NCI-H82 treated with DMSO at 0.1 percent for 48 hours (cell line): ENCODE measurements around the gene FARP2.
"Not testable (repeated sequence)": the region's sequence is repeated elsewhere in the genome, so short reads cannot be mapped to it uniquely, and the experiment has no call there.

Experiments used
- DNase-seq: peaks from one replicate; lab custom pipeline; 2025; ENCODE audit not compliant: unreplicated experiment; lab: John Stamatoyannopoulos, UW

FARP2 gene

DNA sequence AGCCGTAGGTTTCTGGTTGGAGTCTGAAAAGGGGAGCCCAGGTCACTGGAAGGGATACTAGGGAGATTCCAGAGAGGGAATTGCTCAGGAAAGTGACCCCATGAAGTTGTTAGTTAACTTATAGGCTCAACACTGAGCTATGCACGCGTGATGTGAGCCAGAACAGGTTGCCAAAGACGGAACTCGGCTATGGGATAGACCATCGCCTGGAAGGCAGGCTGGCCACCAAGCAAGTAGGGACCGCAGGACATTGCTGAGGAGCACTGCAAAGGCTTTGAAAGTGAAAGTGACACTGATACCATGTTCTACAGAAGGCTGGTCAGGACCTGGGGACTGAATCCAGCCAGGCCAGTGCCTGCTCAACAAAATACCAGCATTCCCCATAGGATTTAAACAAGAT, 7.3 kb downstream of the FARP2 start:
- DNase-seq: no peak

DNA sequence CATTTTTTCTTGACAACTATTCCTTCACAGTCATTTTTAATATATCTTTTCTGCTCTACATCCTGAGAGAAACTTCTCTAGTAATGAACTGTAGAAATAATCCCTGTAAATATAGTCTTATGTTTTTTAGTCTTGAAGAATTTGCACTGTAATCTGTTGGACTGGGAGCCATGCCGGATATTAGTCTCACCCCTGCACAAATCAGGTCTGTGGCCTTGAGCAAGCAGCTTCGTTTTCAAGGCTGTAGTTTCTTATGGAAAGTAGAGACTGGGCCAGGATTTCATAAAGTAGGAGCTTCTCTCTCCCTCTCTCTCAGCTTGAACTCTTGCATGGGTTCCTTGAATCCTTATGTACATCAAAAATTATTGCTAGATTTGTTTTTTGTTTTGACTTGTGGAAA, 8.7 kb downstream of the FARP2 start:
- no peak for DNase-seq

DNA sequence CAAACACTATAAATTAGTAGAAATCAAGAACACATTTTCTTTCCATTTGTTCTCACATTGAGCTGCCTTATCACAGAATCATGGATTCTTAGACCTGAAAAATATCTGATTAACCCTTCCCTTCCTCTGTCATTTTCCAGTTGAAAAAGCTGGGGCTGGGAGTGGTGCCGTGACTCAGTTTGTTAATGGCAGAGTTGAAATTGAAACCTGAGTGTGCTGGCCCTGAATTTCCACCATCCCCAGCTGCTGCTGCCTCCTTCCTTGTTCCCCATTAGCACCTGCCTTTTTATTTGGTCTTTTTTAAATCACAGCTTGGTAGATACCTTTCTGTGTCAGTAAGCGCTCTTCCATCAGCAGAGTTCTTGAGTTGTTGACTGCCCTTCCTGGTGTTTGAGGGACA, 10.6 kb downstream of the FARP2 start:
- no peak for DNase-seq

DNA sequence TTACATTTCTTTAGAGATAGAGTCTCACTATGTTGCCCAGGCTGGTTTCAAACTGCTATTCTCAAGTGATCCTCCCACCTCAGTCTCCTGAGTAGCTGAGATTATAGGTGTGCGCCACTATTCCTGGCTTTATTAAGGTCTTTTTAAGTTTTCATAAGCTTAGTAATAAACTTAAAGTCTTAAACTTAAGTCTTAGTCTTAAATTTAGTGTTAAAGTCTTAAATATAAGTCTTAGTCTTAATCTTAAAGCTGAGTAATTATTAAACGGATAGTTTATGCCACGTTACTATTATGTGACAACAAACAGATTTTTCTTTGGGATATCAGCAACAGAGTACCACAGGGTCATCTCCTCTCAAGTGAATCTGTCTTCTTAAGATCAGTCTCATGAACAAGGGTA, 12.6 kb downstream of the FARP2 start:
- DNase-seq: no peak

DNA sequence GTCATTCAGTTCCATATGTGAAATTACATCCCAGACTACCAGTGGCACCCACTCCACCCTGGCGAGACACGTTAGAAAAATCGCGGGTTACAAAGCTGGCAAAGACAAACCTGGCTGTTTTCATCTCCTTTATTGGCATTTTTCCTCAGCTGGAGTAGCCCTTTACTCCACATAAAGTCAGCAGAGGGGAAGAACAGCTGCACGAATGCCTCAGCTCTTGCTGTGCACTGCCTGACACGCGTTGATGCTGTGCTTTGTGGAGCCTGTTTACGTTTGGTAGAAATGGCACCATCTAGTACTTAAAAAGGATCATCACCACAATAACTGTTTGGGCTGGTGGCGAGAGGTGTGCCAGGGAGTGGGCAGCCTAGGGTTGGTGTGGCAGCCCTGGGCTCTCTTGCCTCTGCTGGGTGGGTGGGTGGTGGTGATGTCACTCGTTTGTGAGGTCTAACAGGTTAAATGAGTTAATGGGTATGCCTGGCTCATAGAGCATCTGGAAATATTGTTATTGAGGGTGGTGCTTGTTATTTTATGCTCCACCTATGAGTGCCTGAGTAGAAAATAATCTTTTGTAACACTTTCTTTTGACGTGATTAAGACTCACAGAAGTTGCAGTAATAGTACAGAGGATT, 16.4 kb downstream of the FARP2 start:
- no peak for DNase-seq

DNA sequence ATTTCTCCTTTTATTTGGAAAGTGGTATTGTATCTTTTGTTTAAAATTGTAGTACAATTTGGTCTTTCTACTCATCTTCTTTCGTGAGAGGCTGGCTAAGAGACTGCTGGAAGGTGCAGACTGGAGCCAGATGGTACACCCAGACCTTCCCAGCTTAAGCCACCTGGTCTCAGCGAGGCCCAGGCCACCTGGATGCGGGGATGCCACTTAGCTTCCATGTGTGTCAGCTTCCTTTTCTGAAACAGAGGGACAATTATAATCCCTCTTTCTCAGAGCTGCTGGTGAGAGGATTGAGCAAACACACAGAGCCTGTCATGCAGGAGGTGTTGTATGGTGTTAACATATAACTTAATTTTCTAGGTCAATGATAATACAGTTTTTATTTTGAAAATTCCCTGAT, 17.4 kb downstream of the FARP2 start:
- DNase-seq: peak; percentile 28

DNA sequence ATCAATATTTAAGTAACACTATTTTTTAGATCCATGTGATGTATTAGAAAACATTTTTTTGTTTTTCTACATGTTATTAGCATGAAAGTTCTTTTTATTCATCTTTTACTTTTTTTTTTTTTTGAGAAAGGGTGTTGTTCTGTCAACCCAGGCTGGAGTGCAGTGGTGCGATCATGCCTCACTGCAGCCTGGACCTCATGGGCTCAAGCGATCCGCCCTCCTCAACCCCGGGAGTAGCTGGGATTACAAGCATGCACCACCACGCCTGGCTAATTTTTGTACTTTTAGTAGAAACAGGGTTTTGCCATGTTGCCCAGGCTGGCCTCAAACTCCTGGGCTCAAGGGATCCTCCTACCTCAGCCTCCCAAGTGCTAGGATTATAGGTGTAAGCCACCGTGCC, 17.8 kb downstream of the FARP2 start:
- DNase-seq: not testable (repeated sequence)

DNA sequence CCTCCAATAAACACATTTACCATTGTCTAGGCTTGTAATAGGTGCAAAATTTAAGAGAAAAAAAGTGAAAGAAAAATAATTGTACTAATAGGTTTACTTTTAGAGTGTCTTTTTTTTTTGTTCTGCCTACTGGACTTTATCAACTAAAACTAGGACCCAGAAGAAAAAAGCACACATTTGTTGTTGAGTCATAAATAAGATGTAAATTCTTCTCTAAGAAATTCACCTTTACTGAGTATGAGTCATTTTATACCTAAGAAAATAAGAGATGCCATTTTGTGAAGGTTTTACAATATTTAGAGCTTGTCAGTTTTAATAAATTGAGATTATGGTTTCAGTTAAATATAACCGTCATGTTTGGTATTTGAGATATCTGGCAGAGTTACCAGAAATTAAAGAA, 19.2 kb downstream of the FARP2 start:
- no peak for DNase-seq

DNA sequence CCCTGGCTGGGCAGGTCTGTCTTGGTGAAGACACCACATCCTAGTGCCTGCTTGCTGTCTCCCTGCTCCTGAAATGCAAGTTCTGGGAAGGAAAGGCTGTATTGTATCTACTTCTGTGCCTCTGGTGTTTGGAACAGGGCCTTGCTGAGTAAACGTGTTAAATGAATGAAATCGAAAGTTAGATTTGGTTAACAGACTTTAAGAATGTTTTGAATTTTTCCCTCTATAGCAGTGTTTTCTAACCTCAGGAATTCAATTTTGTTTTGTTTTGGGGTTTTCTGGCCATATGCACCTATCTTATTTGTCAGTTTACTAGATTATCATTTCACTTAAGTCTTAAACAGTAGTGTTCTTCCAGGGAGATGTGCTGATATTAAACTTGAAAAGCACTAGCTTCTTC, 20.7 kb downstream of the FARP2 start:
- no peak for DNase-seq

DNA sequence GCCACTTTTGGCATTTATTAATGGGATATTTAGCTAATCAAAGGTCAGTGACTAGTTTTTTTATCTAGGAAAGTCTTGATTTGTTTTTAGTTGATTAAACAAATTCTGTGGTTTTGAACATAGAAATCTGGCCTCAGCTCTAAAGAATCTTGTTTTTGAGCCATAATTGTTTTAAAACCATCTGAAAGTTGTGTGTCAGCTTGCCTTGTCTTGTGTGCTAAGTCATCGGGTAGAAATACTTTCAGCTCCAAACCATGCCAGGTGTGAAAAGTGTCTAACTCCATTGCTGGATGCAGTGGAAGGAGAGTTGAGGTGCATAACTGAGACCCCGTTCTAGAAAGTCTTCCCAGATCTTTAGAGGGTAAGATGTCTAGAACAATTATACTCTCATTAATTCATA, 22.7 kb downstream of the FARP2 start:
- DNase-seq: no peak

DNA sequence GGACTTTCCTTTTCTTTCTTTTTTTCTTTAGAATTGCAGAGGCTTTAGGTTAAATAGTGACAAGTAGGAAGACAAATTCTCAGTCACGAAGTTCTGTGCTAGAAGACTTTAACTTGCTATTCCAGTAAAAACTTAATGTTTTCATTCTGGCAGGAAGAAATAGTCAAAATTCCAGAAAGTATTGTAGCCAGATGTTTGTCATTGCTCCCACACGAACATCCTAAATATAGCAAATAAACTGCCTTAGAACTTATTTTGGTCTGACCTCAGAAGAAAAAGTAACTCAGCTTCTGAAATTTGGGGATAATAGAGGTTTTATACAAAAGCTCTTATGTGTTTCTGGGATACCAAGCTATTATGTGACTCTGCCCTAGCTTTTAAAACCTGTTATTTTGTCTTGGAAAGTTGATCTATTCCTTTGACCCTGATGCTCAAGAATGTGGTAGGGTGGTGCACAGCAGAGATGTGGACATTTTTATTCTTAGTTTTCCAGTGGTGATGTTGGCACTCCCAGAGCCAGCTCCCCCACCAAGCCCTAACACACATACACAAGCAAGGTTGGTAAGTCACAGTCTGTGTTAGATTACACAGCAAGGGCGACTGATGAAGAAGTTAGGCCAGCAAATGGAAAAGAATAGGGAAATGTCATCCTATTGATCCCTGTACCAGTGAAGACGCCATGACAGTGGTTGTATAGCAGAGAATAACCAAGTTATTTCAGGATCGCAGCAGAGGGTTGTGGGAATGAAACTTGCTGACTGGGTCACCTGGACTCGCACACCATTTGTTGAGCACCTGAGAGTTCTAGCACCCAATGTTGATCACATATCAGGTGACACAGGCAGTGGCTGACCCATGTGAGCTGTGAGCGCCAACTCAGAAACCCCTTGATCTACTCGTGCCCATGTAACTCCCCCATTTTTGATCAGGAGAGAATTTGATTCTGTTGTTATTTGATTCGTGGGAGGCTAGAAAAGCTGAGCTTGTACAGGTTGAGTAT, 23.7 kb downstream of the FARP2 start:
- DNase-seq: no peak

DNA sequence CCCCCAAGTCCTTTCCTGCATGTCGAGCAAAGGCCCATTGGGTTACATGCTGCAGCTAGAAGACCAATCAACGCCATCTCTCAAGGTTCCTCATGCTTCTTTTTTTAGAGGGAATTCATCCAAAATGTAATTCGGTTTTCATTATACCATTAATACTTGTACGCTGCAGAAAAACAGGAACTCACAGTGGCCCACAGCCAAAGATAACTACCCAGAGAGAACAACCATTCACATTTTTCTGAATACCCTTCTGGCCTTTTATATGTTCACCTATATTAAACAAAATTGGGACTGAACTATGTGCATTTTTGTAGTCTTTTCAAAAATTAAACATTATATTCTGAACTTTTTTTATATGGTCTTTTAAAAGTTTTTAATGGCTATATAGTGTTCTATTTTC, 25.8 kb downstream of the FARP2 start:
- no peak for DNase-seq

DNA sequence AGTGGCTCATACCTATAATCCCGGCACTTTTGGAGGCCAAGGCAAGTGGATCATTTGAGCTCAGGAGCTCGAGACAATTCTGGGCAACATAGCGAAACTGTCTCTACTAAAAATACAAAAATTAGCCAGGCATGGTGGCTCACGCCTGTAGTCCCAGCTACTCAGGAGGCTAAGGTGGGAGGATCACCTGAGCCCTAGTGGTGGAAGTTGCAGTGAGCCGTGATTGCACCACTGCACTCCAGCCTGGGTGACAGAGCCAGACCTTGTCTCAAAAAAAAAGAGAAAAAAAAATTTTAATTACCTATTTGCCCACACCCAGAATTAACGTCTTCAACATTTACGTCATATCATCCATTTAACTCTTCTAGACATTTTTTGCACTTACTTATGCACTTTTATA, 29.4 kb downstream of the FARP2 start:
- DNase-seq: not testable (repeated sequence)

DNA sequence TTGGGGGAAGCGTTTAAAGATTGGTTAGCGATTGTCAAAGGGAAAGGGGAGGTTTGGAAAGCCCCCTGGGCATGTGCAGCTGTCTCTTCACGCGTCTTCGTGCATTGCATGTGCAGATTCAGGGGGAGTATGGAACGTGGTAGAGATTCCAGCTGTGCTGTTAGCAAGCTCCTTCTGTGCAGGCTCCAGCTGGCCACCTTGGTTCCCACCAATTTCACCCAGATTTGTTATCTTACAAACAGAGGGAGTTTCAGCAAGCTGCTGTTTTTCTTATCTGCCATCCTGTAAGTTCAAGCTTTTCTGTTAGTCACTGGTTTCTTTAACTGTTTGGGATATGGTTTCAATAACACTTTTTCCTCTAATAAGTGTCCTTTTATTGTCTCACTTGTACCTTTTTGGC, 30.4 kb downstream of the FARP2 start:
- no peak for DNase-seq

DNA sequence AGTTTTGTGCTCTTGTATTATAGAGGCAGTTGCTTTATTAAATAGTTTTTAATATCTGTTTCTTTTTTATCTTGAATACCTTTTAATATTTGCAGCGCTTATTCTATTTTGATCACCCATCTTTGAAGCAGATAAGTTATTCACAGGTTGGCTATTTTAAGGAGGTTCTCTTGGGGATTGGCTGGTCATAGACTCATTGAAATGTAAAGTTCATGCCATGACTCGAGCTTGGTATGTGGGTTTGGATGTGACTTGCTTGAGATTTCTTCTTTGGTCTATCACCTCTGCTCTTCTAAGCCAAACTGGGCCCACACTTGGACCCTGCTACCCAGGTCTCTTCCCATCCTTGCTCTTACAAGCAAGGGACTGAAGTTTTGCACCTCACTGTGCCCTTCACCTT, 33.6 kb downstream of the FARP2 start:
- DNase-seq: no peak

DNA sequence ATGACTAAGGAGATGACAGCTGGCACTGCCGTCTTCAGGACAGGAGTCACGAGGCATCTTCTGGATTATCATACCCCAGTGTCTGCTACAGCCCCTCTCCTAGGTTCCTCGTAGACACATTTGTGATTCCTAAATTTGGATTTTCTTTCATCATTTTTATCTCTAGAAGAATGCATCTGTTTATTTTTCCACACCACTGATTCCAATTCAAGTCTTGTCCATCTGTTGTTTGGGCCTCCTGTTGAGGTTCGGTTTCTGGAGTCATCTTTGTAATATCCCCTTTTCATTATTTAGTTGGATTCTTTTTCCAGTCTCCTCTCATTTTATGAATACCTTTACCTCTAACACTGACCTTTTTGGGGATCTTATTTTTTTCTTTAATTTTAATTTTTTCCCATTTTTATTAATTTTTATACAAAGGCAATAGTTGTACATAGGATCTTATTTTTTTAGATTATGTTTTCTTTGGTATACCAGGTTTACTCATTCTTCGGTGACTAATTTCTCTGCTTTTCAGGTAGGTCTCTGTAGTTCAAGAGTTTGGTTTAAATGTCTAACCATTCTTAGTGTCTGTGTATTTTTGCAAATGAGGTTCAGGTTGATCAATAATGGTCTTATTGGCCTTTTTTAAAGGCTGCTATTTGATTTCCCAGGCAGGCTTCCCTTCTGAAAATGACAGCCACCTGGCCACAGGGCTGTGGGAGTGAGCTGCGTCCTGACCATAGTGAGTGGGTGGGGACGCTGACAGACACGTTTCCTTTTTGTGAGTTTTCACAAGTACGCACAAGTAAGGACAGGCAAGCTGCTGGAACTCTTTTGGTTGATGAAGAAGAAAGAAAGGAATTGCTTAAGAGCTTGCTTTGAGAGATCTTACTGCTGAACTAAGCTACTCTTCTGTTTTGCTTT, 34.5 kb downstream of the FARP2 start:
- DNase-seq: no peak

DNA sequence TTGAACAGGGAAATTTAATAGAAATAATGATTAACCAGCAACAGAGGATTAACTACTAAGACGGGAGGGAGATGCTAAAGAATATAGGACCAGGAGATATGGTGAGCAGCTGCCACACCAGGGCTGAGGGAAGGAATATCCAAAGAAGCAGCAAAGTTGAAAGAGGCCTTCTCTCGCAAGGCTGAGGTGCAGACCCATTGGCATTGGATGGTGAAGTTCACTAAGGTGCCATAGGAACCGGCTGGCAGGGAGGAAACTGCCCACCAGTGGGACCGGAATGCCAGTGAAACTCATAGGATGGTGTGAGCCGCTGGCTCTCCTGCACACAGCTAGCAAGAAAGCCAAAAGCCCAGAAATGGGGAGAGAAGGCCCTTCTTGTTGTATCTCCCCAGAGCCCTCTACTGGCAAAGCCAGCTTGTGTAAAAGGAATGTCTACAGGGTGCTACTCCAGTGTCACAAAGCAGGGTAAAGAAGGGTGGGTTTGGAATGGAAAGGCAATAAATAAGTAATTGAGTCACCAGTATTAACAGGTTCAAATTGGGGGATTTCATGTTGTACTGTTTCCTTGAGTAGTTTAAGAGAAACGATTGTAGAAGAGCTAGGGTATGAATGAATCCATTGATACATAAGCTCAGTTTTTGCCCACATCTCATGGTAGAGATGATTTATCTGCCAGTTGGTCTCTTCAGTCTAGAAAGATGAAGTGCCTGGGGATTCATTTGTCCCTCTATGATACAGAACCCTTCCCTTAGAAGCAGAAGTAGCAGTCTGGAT, 36.0 kb downstream of the FARP2 start:
- no peak for DNase-seq

DNA sequence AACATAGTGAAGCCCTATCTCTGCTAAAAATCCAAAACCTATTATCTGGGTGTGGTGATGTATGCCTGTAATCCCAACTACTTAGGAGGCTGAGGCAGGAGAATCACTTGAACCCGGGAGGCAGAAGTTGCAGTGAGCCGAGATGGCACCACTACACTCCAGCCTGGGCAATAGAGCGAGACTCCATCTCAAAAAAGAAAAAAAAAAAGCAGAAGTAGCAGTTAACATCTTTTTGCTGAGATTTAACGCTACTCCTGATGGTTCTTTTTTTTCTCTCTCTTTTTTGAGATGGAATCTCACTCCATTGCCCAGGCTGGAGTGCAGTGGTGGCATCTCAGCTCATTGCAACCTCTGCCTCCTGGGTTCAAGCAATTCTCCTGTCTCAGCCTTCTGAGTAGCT, 36.7 kb downstream of the FARP2 start:
- DNase-seq: not testable (repeated sequence)

DNA sequence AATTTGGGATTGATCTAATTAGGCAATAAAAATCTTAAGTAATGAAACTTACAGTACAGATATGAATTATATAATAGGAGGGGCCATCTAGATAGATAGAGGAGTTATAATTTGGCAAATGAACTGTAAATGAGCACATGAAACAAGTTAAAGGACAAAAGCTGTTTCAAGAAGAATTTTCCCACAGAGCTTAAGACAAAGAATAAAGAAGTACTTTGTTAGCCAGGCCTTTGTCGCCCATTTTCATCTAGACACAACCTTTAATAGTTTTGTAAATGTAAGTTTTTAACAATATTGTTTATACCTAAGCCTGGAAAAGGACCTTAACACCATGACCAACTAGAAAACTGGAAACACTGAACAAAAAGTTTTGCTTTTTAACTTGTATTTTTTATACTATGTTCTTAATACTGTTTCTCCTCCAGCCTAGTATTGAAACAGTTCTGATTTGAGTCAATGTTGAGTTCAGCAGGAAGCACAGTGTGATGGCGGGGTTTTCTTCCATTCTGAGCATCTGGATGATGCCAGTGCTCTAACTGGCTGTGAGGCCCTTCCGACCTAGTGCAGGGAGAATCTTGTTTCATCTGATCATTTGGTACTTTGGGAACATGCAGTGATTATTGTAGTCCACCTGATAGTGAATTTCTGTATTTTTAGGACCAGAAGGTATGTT, 37.6 kb downstream of the FARP2 start:
- DNase-seq: no peak

DNA sequence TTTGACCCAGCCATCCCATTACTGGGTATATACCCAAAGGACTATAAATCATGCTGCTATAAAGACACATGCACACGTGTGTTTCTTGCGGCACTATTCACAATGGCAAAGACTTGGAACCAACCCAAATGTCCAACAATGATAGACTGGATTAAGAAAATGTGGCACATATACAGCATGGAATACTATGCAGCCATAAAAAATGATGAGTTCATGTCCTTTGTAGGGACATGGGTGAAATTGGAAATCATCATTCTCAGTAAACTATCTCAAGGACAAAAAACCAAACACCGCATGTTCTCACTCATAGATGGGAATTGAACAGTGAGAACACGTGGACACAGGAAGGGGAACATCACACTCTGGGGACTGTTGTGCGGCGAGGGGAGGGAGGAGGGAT, 40.7 kb downstream of the FARP2 start:
- not testable (repeated sequence) for DNase-seq
